Stimulated activated naive CD8-positive, alpha-beta T cell treated with anti-CD3 and anti-CD28 coated beads, Interleukin-15, amount 100 ng/mL, for 72 hours (primary cell): ENCODE data around the gene CDC20B.

ENCODE experiments used
- ATAC-seq: fragments of 150-1000 bp; cut with Tn5 transposase; 2 replicates; pipeline ENCODE4 v1.10.0; 2021; ENCODE audit warnings: mild to moderate bottlenecking, moderate library complexity
- DNase-seq, 2 donors: peaks; one replicate each; pipeline ENCODE4 v3.0.0; 2021 to 2022
- H3K27ac Mint-ChIP-seq, 2 donors: one replicate each; pipeline ENCODE4 v1.8.0; 2022; ENCODE audit warnings: mild to moderate bottlenecking in 2 of 2, mixed read lengths in 2 of 2, moderate library complexity in 2 of 2
- H3K27me3 Mint-ChIP-seq: one replicate; pipeline ENCODE4 v1.8.0; 2022; ENCODE audit warnings: mixed read lengths
- H3K4me1 Mint-ChIP-seq: one replicate; pipeline ENCODE4 v1.8.0; 2022; ENCODE audit warnings: mild to moderate bottlenecking, mixed read lengths
- H3K4me3 Mint-ChIP-seq, 2 donors: one replicate each; pipeline ENCODE4 v1.8.0; 2022; ENCODE audit warnings: mild to moderate bottlenecking in 2 of 2, mixed read lengths in 2 of 2, moderate library complexity in 1 of 2
- H3K9me3 Mint-ChIP-seq, 2 donors: one replicate each; pipeline ENCODE4 v1.8.0; 2022; ENCODE audit warnings: mixed read lengths in 2 of 2

CDC20B gene

DNA sequence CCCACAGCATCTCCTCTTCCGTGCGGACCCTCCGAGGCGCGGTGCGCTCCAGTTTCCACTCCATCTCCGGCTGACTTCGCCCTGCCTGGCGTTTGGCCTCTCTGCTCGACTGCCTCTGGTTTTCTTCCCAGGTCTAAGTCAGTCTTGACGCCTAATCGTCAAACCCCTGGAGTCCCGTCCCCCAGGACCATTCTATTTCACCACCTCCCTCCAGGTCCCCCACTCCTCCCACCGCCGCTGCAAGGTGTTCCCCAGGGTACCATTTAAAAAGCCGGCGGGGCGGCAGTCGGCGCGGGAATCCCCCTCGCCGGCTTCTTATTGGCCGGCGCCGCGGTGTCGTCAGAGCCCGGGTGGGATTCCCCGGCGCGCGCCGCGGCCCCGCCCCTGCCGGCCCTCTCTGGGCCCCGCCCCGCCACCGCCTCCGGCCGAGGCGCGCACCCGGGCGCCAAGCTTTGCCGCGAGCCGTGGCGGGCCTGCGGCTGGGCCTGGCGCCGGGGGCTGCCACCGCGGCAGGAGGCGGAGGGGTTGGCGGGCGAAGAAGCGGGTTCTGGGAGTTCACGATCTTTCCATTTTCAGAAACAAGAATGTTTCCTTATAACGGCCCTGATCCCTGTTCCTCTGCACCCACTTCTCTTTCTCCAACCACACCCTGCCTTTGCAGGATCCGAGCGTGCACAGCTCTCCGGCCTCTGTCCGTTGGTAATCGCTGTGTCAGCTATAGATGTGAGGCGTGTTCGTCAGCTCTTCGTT is at the start of gene CDC20B:
Gene CDC20B (minus strand): TSS at position 241 of the 750 bp plus-strand sequence. CDS start 177 bp downstream, at position 64.
- DNase-seq (peak; percentile 69 to 76), ATAC-seq (peak; percentile 91)
- H3K9me3 Mint-ChIP-seq = no peaks in the 10 kb centered on the region
- H3K27me3 Mint-ChIP-seq = peaks cover 82% of the 10 kb centered on the region
- H3K27ac Mint-ChIP-seq = peak within 1 kb of the TSS; percentile 29 to 68
- peaks cover 39% of the 10 kb centered on the region for H3K4me1 Mint-ChIP-seq
- H3K4me3 Mint-ChIP-seq = peak within 1 kb of the TSS; percentile 91 to 95

DNA sequence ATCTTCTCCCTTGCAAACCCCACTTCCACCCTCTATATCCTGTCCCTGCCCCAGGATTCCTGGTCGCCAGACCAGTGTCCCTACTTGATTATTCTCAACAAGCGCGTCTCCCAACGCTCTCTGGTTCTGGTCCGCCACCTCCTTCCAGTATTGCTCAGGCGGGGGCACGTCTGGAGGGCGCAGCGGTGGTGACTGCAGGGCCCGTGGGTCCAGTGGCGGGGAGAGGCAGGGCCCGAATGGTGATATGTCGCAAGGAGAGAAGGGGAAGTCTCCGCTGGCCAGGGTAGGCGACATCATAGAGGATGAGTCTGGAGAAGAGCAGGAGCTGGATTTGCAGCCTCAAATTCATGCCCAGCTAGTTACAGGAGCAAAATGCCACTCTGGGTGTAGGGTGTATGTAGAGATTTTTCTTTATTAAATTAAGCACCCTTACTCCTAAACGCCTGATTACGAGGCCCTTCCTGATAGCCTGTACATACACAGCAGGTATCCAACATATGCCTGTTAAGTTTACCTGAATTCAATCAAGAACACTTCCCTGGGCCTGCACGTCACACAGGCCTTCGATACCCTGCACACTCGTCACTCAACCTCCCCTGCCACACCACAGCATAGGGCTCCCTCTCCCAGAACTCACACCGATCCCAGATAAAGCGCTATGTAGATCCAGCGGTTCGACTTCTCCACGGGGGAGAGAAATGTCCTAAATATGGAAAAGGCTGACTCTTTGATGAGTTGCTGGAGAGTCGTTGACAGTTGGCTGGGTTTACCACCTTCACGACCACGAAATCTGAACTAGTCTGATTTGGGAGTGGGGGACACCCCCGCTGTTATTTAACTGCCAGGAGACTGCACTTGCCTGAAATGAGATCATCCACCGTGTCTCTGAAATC is 49.4 kb upstream of the CDC20B start:
- no peak overlapping the region for H3K27ac Mint-ChIP-seq
- no peaks in the 10 kb centered on the region for H3K9me3 Mint-ChIP-seq
- peaks cover 48% of the 10 kb centered on the region for H3K4me1 Mint-ChIP-seq
- H3K4me3 Mint-ChIP-seq = peak overlapping the region; percentile 49 to 55
- no peak for DNase-seq
- H3K27me3 Mint-ChIP-seq = peaks cover 93% of the 10 kb centered on the region
- ATAC-seq = no peak

DNA sequence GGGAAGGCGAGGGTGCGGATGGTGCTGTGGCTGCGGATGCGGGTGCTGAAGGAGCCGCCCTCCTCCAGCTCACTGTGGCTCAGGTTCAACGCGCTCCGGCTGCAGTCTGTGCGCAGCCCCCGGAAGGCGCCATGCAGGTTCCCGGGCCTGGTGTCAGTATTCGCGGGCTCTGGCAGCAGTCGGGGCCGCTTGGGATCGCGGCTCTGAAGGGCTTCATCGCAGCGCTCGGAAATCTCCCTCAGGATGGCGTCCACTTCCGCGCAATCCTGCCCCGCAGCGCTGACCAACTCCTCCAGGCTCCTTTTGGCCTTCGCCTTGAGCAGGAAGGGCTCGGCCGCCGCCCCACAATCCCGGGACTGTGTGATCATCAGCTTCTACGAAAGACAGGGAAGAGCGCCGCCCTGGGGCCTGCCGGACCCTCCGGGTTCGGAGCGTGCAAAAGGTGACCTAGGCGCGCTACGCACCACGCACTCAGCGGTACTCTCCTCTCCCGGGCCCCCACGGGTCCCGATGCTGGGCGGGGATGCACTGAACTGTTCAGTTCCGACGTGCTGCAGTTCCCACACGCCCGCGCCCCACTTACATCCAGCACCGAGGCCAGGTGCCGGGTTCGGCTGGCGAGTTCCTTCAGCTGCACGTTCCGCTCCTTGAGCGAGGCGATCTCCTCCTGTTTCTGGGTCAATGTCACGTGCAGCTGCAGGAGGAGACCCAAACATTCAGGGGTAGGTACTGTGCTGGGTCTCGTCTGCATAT is 47.6 kb upstream of the CDC20B start:
- Mint-ChIP-seq H3K27me3 (peaks cover 86% of the 10 kb centered on the region), H3K27ac (no peak overlapping the region), H3K4me3 (peak overlapping the region; percentile 79 to 90), H3K4me1 (peaks cover 39% of the 10 kb centered on the region), H3K9me3 (no peaks in the 10 kb centered on the region)
- ATAC-seq = peak; percentile 57
- peak in 1 of 2 donors; percentile 20 for DNase-seq

GRCh38 chr5:55219770-55220169 is 46.8 kb upstream of the CDC20B start:
- no peak for DNase-seq
- ATAC-seq = no peak
- Mint-ChIP-seq H3K27ac (no peak overlapping the region), H3K4me3 (peak overlapping the region in 1 of 2 donors; percentile 90), H3K4me1 (peaks cover 39% of the 10 kb centered on the region), H3K9me3 (no peaks in the 10 kb centered on the region), H3K27me3 (peaks cover 78% of the 10 kb centered on the region)

GRCh38 chr5:55218967-55219366 is 46.0 kb upstream of the CDC20B start:
- Mint-ChIP-seq H3K9me3 (no peaks in the 10 kb centered on the region), H3K27me3 (peaks cover 70% of the 10 kb centered on the region), H3K4me1 (peaks cover 37% of the 10 kb centered on the region), H3K4me3 (no peak overlapping the region), H3K27ac (no peak overlapping the region)
- DNase-seq (no peak), ATAC-seq (no peak)

DNA sequence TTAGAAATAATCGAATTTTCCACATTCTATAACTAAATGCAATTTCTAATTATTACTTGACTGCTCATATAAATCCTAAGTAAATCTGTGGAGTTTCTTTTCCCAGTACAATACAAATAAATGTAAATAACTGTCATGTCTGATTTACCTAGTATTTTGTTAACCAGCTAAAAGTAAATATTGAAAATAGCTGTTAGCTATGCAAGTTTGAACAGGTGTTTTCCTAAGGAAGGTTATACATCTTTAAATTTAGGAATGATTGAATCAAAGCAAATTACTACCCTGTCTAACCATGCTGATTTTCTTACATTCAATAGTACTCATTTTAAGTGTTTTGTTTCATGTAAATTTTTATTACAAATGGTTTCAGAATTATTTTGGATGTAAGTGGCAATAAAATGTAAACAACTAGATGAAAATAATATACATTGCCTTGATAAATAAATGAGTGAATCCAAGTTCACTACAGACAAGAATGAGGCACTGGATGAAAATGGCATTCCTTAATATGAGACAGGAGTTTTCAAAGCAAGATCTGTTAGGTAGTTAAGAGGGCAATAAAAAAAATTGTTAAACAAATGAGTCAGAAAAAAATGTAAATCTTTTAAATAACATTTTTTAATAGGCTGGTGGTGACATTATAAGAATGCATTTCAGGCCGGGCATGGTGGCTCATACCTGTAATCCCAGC is 38.4 kb upstream of the CDC20B start:
- Mint-ChIP-seq H3K27ac (no peak overlapping the region), H3K27me3 (peaks cover 32% of the 10 kb centered on the region), H3K9me3 (no peaks in the 10 kb centered on the region), H3K4me3 (no peak overlapping the region), H3K4me1 (peaks cover 6% of the 10 kb centered on the region)
- DNase-seq = no peak
- ATAC-seq = no peak

DNA sequence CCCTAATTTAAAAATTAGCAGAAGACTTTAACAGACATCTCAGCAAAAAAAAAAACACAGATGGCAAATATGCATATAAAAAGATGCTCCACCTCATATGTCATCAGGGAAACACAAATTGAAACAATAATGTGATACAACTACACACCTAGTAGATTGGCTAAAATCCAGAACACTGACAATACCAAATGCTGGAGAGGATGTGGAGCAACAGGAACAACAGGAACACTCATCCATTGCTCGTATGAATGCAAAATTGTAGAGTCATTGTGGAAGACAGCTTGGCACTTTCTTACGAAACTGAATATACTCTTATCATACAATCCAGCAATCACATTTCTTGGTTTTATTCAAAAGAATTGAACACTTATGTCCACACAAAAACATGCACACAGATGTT is 32.0 kb upstream of the CDC20B start:
- H3K27ac Mint-ChIP-seq = no peak overlapping the region
- H3K27me3 Mint-ChIP-seq = peaks cover 59% of the 10 kb centered on the region

GRCh38 chr5:55191165-55191564 is 18.2 kb upstream of the CDC20B start:
- Mint-ChIP-seq H3K27me3 (peaks cover 62% of the 10 kb centered on the region), H3K4me1 (no peaks in the 10 kb centered on the region)

More for the DNA sequence above, 32.0 kb upstream of the CDC20B start:
- ATAC-seq (no peak), DNase-seq (no peak)
- Mint-ChIP-seq H3K4me3 (no peak overlapping the region), H3K4me1 (peaks cover 8% of the 10 kb centered on the region), H3K9me3 (no peaks in the 10 kb centered on the region)

DNA sequence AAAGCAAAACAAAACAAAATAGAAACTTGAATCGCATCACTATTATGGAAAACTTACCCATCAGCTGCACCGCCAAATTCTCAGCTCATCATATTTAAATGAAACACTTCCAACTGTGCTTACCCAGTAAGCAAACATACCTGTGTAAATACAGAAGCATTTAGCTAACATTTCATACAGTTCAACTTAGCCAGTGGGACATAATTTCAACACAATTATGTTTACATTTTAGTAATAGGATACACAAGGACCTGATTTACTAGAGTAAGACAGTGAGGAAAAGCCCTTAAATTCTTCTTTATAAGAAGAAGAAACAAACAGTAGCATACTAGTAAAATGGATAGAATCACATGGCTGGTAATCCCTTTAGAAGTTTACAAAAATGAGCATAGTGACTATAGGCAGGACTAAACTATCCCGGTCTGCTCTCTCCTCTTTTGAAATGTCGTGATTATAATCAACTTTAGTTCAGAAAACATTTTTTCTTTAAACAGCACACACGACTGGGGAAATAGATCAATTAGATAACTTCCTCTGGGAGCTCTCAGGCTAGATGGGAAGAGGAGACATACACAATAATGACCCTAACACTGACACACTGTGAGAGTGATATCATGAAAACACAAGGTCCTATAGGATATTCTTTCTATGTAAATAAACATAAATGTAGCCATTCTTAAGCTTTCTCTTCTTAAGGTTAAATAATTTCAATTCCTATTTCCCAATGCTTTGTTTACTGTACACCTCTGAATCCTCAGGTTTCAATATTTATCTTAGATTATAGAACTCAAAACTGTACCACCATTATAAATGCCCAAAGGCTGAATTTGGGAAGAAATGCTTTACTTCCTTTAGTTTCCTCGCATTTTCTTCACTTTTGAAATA is 15.9 kb upstream of the CDC20B start:
- no peak for DNase-seq
- Mint-ChIP-seq H3K4me3 (no peak overlapping the region), H3K4me1 (no peaks in the 10 kb centered on the region), H3K9me3 (no peaks in the 10 kb centered on the region), H3K27ac (no peak overlapping the region), H3K27me3 (peaks cover 71% of the 10 kb centered on the region)
- ATAC-seq = no peak

More at GRCh38 chr5:55191165-55191564, 18.2 kb upstream of the CDC20B start:
- H3K27ac Mint-ChIP-seq = no peak overlapping the region
- DNase-seq = no peak
- H3K9me3 Mint-ChIP-seq = no peaks in the 10 kb centered on the region
- ATAC-seq = no peak
- H3K4me3 Mint-ChIP-seq = no peak overlapping the region

GRCh38 chr5:55187370-55187769 is 14.4 kb upstream of the CDC20B start:
- Mint-ChIP-seq H3K4me3 (no peak overlapping the region), H3K27ac (no peak overlapping the region), H3K9me3 (no peaks in the 10 kb centered on the region), H3K4me1 (no peaks in the 10 kb centered on the region), H3K27me3 (peaks cover 66% of the 10 kb centered on the region)
- ATAC-seq (no peak), DNase-seq (no peak)

DNA sequence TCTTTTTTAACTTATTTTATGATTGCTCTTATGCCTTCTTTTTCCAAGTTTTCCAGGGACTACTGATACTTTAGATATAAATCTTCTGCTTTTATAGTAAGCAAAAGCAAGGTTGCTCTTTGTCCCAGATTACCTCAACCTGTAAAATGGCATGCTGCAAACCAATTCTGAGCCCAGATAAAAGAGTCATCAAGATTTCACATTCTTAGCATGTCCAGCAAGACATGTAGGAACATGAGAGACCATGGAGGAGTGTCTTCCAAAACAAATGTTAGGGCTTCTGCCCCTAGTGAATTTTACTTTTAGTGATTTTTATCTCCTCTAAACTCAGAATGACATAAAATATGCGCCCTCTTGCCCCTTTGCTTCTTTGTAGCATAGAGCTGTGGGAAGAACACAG is 7.0 kb upstream of the CDC20B start:
- H3K27me3 Mint-ChIP-seq = peaks cover 73% of the 10 kb centered on the region
- H3K4me1 Mint-ChIP-seq = peaks cover 15% of the 10 kb centered on the region
- no peak for DNase-seq
- no peak overlapping the region for H3K4me3 Mint-ChIP-seq
- H3K9me3 Mint-ChIP-seq = no peaks in the 10 kb centered on the region
- ATAC-seq = no peak
- no peak overlapping the region for H3K27ac Mint-ChIP-seq

DNA sequence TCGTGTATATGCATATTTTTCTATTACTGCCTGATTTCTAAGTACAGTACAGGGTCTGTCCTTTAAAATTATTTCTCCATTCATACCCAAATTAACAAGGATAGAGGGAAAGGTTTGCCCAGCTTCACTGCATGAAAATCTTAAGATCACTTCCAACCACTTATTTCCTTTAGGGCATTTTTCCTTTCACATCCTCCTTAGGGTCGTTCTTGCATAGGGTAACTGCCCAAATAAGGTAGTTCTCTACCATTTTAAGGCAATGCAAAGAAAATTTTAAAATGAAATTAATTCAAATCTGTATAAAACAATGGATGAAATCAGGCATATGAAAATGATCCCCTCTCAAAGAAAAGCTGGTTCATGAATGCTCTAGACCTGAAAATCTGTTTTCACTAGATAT is 4.1 kb upstream of the CDC20B start:
- ATAC-seq (no peak), DNase-seq (no peak)
- Mint-ChIP-seq H3K9me3 (no peaks in the 10 kb centered on the region), H3K4me1 (peaks cover 34% of the 10 kb centered on the region), H3K4me3 (peak overlapping the region; percentile 73 to 74), H3K27me3 (peaks cover 85% of the 10 kb centered on the region), H3K27ac (no peak overlapping the region)

GRCh38 chr5:55176176-55176818 is 3.3 kb upstream of the CDC20B start:
- no peak overlapping the region for H3K27ac Mint-ChIP-seq
- ATAC-seq (peak; percentile 36), DNase-seq (peak in 1 of 2 donors; percentile 15)

DNA sequence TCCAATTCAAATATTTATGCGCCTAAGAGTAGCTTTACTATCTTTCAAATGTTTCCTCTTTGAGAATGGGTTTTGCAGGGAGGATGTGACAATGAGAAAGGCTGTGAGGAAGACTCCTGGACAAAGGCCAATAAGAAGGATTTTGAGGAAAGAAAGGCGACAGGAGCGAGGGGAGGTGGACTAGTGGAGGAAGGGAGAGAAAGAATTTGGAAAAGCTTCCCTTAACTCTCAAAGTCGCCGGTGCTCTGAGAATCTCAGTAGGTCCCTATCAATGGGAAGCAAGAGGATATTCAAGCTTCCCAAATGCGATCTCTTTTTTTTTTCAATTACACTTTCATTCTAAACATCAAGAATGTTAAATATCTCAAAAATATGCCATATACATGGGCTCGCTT is 2.8 kb upstream of the CDC20B start:
- Mint-ChIP-seq H3K4me3 (peak overlapping the region; percentile 73 to 74), H3K27me3 (peaks cover 77% of the 10 kb centered on the region), H3K9me3 (no peaks in the 10 kb centered on the region), H3K27ac (peak overlapping the region in 1 of 2 donors; percentile 3), H3K4me1 (peaks cover 34% of the 10 kb centered on the region)
- DNase-seq (no peak), ATAC-seq (no peak)

More at GRCh38 chr5:55176176-55176818, 3.3 kb upstream of the CDC20B start:
- Mint-ChIP-seq H3K4me1 (peaks cover 34% of the 10 kb centered on the region), H3K9me3 (no peaks in the 10 kb centered on the region), H3K27me3 (peaks cover 83% of the 10 kb centered on the region), H3K4me3 (peak overlapping the region; percentile 73 to 74)
